ENCODE data around the gene ZNF71. TPM values are rescaled to one million over a fixed set of nuclear protein-coding genes. Genes with fewer than 3 reads are reported as not detected.

Gene ZNF71
- polyA plus RNA-seq, 1 experiment = 6.6 TPM

- no peak for DNase-seq (ENCODE audit: low read depth)
- Histone ChIP-seq H3K27me3 (ENCODE audit: control insufficient read depth, insufficient read depth, low read length) (no peaks in the 10 kb centered on the region), H3K36me3 (ENCODE audit: control insufficient read depth, insufficient read depth, low read length) (no peaks in the 10 kb centered on the region; the same call in 1 of the 2 replicates), H3K4me3 (ENCODE audit: low read depth, low read length) (peak overlapping the region; percentile 99)
- ChIA-PET CTCF (no interaction called here), POLR2A (no interaction called here)
- no peak for TF ChIP-seq CTCF (IDR thresholded peaks at IDR 0.05; ENCODE audit: insufficient read depth, low read depth, low read length)
Measured at GRCh38 chr19:56595548-56595899, 422 bp downstream of the ZNF71 start.

GRCh38 chr19:56596676-56597075 is 1.6 kb downstream of the ZNF71 start:
- TF ChIP-seq CTCF (IDR thresholded peaks at IDR 0.05; ENCODE audit: insufficient read depth, low read depth, low read length) = no peak
- Histone ChIP-seq H3K36me3 (ENCODE audit: control insufficient read depth, insufficient read depth, low read length) (peaks cover 5% of the 10 kb centered on the region), H3K4me3 (ENCODE audit: low read depth, low read length) (no peak overlapping the region), H3K27me3 (ENCODE audit: control insufficient read depth, insufficient read depth, low read length) (no peaks in the 10 kb centered on the region)
- DNase-seq (ENCODE audit: low read depth) = no peak
- POLR2A ChIA-PET = no interaction called here
- CTCF ChIA-PET = interaction anchor here (1.3 kb wide), 1 partner anchor 17 kb away, joined by 4 read pairs; no protein-coding TSS in a partner anchor

- CTCF ChIA-PET = interaction anchor here (1.3 kb wide), 1 partner anchor 16 kb away, joined by 4 read pairs; no protein-coding TSS in a partner anchor
- no peak overlapping the region for H3K4me3 ChIP-seq (ENCODE audit: low read depth, low read length)
Measured at GRCh38 chr19:56597696-56598095, 2.6 kb downstream of the ZNF71 start.

GRCh38 chr19:56601375-56601774 is 6.3 kb downstream of the ZNF71 start:
- DNase-seq (ENCODE audit: low read depth) = no peak
- peaks cover 9% of the 10 kb centered on the region for H3K36me3 ChIP-seq (ENCODE audit: control insufficient read depth, insufficient read depth, low read length)
- POLR2A ChIA-PET = no interaction called here
- no peaks in the 10 kb centered on the region for H3K27me3 ChIP-seq (ENCODE audit: control insufficient read depth, insufficient read depth, low read length)
- no peak overlapping the region for H3K4me3 ChIP-seq (ENCODE audit: low read depth, low read length)
- CTCF ChIA-PET = no interaction called here
- no peak for TF ChIP-seq CTCF (IDR thresholded peaks at IDR 0.05; ENCODE audit: insufficient read depth, low read depth, low read length)

More at GRCh38 chr19:56597696-56598095, 2.6 kb downstream of the ZNF71 start:
- H3K27me3 ChIP-seq (ENCODE audit: control insufficient read depth, insufficient read depth, low read length) = no peaks in the 10 kb centered on the region
- POLR2A ChIA-PET = interaction anchor here (0.6 kb wide), 1 partner anchor 23 kb away, joined by 4 read pairs; no protein-coding TSS in a partner anchor
- no peak for TF ChIP-seq CTCF (IDR thresholded peaks at IDR 0.05; ENCODE audit: insufficient read depth, low read depth, low read length)
- peaks cover 5% of the 10 kb centered on the region for H3K36me3 ChIP-seq (ENCODE audit: control insufficient read depth, insufficient read depth, low read length)
- DNase-seq (ENCODE audit: low read depth) = no peak

GRCh38 chr19:56603829-56604228 is 8.7 kb downstream of the ZNF71 start:
- Histone ChIP-seq H3K27me3 (ENCODE audit: control insufficient read depth, insufficient read depth, low read length) (no peaks in the 10 kb centered on the region), H3K4me3 (ENCODE audit: low read depth, low read length) (no peak overlapping the region), H3K36me3 (ENCODE audit: control insufficient read depth, insufficient read depth, low read length) (peaks cover 9% of the 10 kb centered on the region)
- ChIA-PET POLR2A (no interaction called here), CTCF (no interaction called here)
- no peak for DNase-seq (ENCODE audit: low read depth)
- no peak for TF ChIP-seq CTCF (IDR thresholded peaks at IDR 0.05; ENCODE audit: insufficient read depth, low read depth, low read length)
